Stimulated activated naive CD8-positive, alpha-beta T cell treated with anti-CD3 and anti-CD28 coated beads, Interleukin-15, Interleukin-2, amounts not matched to agents 100 U/mL and 50 U/mL, for 24 hours (primary cell): ENCODE results near the gene SH3GLB1.
A peak's percentile ranks its signal among the peaks of the same experiment; 100 is the strongest.

Experiments
- ATAC-seq: fragments of 150-1000 bp; cut with Tn5 transposase; one replicate; pipeline ENCODE4 v1.10.0; 2021
- DNase-seq: peaks from one replicate; pipeline ENCODE4 v3.0.0; 2021

The SH3GLB1 gene

DNA sequence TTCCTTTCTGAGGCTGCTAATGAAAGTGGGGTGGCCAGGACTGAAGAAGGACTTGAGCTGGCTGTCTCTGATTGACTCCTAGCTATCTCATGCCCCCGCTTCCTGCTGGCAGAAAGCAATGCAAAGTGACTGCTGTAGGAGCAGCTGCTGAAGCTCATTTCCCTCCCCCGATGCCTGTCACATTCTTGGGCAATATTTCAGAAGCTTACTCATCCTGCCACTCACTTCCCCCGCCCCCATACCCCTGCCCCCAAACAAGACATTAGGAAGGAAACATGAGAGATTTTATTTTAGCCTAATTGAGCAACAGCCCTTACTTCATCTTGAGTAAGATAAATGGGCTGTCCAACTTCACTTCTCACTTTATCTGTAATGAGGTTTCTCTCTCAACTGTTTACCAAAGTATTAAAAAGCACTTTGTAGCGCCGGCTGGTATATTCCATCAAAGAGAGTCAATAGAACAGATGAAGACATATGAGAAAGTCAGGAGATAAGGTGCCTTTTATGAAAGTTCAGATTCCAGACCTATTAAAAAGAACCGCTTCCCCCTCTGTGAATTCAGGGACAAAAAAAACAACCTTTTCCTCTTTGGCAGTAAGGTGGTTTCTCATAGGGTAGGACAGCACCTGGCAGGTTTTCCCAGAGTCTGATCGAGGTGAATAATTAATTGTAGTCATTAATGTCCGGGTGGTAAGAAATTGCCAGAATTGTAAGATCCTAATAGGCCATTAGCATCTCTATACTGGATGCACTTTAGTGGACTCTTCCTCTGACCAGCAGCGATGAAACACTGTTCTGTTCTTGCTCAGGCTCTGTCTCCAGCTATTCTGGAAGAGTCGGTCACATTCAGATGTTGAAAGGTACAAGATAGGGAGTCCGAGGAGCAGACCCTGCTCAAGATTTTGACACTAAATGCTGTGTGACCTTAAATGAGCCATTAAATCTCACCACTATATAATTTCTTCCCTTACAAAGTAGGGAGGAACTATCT is 70.2 kb downstream of the SH3GLB1 start:
- DNase-seq (peak; percentile 64), ATAC-seq (peak; percentile 98)

GRCh38 chr1:86775395-86775794 is 71.0 kb downstream of the SH3GLB1 start:
- DNase-seq = no peak
- no peak for ATAC-seq

- ATAC-seq (no peak), DNase-seq (no peak)
Observed at GRCh38 chr1:86776108-86776507, 71.7 kb downstream of the SH3GLB1 start.

DNA sequence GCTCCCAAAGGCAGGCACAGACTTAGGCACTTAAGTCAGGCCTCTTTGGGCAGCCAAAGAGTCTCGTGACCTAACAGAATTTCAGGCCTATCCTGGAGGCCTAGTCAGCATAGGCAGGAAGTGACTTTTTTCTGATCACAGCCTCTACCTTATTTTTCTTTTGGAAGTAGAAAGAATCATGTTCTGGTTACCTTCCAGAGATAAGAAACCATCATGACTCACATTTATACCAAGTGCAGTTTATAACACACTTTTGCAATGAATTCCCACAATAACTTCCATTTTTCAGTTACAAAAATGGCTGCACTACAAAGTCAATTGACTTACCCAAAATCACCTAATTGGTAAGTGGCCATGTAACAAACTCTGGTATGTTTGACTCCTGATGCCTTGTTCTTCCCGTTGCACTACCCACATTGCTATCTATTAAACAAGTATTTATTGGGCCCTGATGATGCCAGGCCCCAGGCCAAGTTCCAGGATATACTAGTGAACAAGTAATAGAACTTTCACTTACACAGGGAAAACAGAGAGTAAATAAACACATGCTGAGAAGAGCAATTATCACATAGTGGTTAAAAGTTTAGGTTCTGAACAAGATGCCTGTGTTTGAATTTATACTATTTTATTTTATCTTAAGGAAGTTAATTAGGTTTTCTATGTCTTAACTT is 74.3 kb downstream of the SH3GLB1 start:
- ATAC-seq = no peak
- DNase-seq = no peak

DNA sequence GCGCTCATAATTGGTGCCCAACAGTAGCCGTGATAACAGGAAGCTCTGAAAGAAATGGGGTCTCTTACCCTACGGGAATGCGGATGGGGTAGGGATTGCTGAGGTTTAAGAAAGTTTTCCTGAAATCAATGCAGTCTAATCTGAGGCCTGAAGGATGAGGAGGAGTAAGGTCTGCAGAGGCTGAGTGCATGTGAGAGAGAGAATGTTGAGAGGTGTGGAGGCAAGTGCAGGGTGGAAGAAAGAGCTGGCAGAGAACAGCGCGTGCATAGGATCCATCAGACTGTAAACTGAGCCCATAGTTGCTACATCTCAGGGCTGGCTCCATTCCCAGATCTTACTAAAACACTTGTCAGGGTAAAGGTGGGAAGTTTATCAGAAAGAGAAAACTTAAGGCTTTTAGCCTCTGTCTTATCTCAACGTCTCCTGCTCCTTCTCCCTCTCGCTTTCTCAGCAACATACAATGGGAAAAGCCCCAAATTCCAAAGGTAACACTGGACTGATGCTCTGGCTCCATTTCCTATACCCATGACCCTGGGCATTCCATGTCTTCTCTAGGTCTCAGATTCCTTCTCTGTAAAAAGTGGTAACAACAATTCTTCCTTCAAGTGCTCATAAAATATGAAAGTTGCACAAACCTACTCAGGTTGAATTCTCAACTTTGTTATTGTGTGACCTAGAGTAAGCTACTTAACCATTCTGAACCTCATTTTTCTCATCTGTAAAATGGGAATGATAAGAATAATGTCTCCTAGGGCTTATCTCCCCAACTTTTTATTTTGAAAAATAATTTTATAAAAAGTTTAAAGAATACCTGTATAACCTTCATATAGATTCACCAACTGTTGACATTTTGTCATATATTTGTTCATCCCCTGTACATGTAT is 75.2 kb downstream of the SH3GLB1 start:
- DNase-seq (no peak), ATAC-seq (no peak)

DNA sequence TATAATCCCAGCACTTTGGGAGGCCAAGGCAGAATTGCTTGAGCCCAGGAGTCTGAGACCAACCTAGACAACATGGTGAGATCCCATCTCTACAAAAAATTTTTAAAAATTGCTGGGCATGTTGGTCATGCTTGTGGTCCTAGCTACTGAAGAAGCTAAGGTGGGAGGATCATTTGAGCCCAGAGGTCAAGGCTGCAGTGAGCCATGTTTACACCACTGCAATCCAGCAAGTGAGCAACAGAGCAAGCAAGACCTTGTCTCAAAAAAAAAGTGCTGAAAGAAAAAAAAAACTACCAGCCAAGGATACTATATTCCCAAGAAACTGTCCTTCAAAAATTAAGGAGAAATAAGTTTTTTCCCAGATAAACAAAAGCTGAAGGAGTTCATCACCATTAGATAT is 78.1 kb downstream of the SH3GLB1 start:
- ATAC-seq = no peak
- DNase-seq = no peak

- no peak for DNase-seq
- no peak for ATAC-seq
Observed at GRCh38 chr1:86787621-86788020, 83.2 kb downstream of the SH3GLB1 start.

GRCh38 chr1:86788300-86789206 is 84.2 kb downstream of the SH3GLB1 start:
- DNase-seq = no peak

GRCh38 chr1:86795316-86795715 is 90.9 kb downstream of the SH3GLB1 start:
- ATAC-seq = no peak
- no peak for DNase-seq

More at GRCh38 chr1:86788300-86789206, 84.2 kb downstream of the SH3GLB1 start:
- no peak for ATAC-seq
